Fibroblast of the conjunctiva (primary cell): ENCODE data around the gene PLEKHA8.

ENCODE experiments used
- DNase-seq: peaks from one replicate; pipeline ENCODE4 v3.0.0-alpha.2; 2010; ENCODE audit warnings: low read depth

PLEKHA8 gene

GRCh38 chr7:30028216-30028748 lies at the start of gene PLEKHA8:
Gene PLEKHA8, plus strand, starts transcription at chr7:30028412. Its CDS starts 351 bp downstream, at chr7:30028763.
- peak; percentile 30 for DNase-seq

GRCh38 chr7:29980151-29980550 lies 48.1 kb upstream of the PLEKHA8 start:
- no peak for DNase-seq

- DNase-seq: no peak
These were observed 41.1 kb upstream of the PLEKHA8 start for GRCh38 chr7:29987083-29987482.

- DNase-seq: peak; percentile 79
These were observed 40.3 kb upstream of the PLEKHA8 start for GRCh38 chr7:29987811-29988317.

GRCh38 chr7:29988424-29989256 lies 39.6 kb upstream of the PLEKHA8 start:
- DNase-seq: peak; percentile 56

- peak; percentile 13 for DNase-seq
These were observed 38.8 kb upstream of the PLEKHA8 start, which contains the start of gene SCRN1 for GRCh38 chr7:29989257-29989995. Gene SCRN1, minus strand, starts transcription at chr7:29989801. Its CDS starts 20,734 bp downstream, at chr7:29969067.

- DNase-seq: no peak
These were observed 37.3 kb upstream of the PLEKHA8 start for GRCh38 chr7:29990931-29991330.

GRCh38 chr7:29991937-29992336 lies 36.3 kb upstream of the PLEKHA8 start:
- DNase-seq: no peak

- DNase-seq: no peak
These were observed 35.1 kb upstream of the PLEKHA8 start for GRCh38 chr7:29993140-29993539.

- DNase-seq: no peak
These were observed 32.6 kb upstream of the PLEKHA8 start for GRCh38 chr7:29995652-29996051.

- no peak for DNase-seq
These were observed 31.9 kb upstream of the PLEKHA8 start for GRCh38 chr7:29996321-29996720.

- DNase-seq: no peak
These were observed 29.7 kb upstream of the PLEKHA8 start for GRCh38 chr7:29998489-29998888.

- no peak for DNase-seq
These were observed 26.2 kb upstream of the PLEKHA8 start for GRCh38 chr7:30001998-30002397.

GRCh38 chr7:30003098-30003497 lies 25.1 kb upstream of the PLEKHA8 start:
- no peak for DNase-seq

GRCh38 chr7:30005464-30005863 lies 22.7 kb upstream of the PLEKHA8 start:
- no peak for DNase-seq

- no peak for DNase-seq
These were observed 18.2 kb upstream of the PLEKHA8 start for GRCh38 chr7:30010021-30010420.

GRCh38 chr7:30012757-30013156 lies 15.5 kb upstream of the PLEKHA8 start:
- DNase-seq: no peak

- no peak for DNase-seq
These were observed 9.8 kb upstream of the PLEKHA8 start for GRCh38 chr7:30018451-30018850.

GRCh38 chr7:30019387-30019786 lies 8.8 kb upstream of the PLEKHA8 start:
- DNase-seq: no peak

- no peak for DNase-seq
These were observed 8.3 kb upstream of the PLEKHA8 start for GRCh38 chr7:30019960-30020359.

- DNase-seq: no peak
These were observed 7.7 kb upstream of the PLEKHA8 start for GRCh38 chr7:30020535-30020934.

- DNase-seq: no peak
These were observed 5.2 kb upstream of the PLEKHA8 start for GRCh38 chr7:30022991-30023390.

- no peak for DNase-seq
These were observed 4.7 kb upstream of the PLEKHA8 start for GRCh38 chr7:30023524-30023923.
